HG02884 (cell line): Measurements from ENCODE around the gene VPS33B.
"Not testable (repeated sequence)": the region's sequence is repeated elsewhere in the genome, so short reads cannot be mapped to it uniquely, and the experiment has no call there.

Source experiments
- ATAC-seq: cut with Tn5 transposase; IDR thresholded peaks from one replicate; pipeline ENCODE4 v1.9.1; 2021; ENCODE audit warnings: mild to moderate bottlenecking, moderate library complexity; ENCODE audit not compliant: unreplicated experiment

VPS33B gene

GRCh38 chr15:91032919-91033803 is 10.8 kb upstream of the VPS33B start:
- ATAC-seq, result no peak

GRCh38 chr15:91031796-91032195 is 9.4 kb upstream of the VPS33B start:
- ATAC-seq, result no peak

GRCh38 chr15:91027677-91028076 is 5.3 kb upstream of the VPS33B start:
- no peak for ATAC-seq

- no peak for ATAC-seq
These were observed 1.3 kb upstream of the VPS33B start for GRCh38 chr15:91023720-91024119.

GRCh38 chr15:91022832-91023129 is 387 bp upstream of the VPS33B start:
- peak; percentile 19 for ATAC-seq

- ATAC-seq, result no peak
These were observed 799 bp downstream of the VPS33B start for GRCh38 chr15:91021516-91022074.

- no peak for ATAC-seq
These were observed 4.2 kb downstream of the VPS33B start for GRCh38 chr15:91018158-91018557.

- ATAC-seq, result no peak
These were observed 4.7 kb downstream of the VPS33B start for GRCh38 chr15:91017716-91018115.

- not testable (repeated sequence) for ATAC-seq
These were observed 8.7 kb downstream of the VPS33B start for GRCh38 chr15:91013701-91014100.

GRCh38 chr15:91007266-91007665 is 15.1 kb downstream of the VPS33B start:
- ATAC-seq, result no peak

- ATAC-seq, result no peak
These were observed 21.2 kb downstream of the VPS33B start for GRCh38 chr15:91001209-91001608.

- ATAC-seq, result no peak
These were observed 23.7 kb downstream of the VPS33B start for GRCh38 chr15:90998737-90999136.

GRCh38 chr15:90994417-90995311 is 27.7 kb downstream of the VPS33B start, which contains the start of gene PRC1:
Gene PRC1, minus strand, starts transcription at chr15:90994535. Its CDS starts 118 bp downstream, at chr15:90994417.
- peak; percentile 93 for ATAC-seq

- ATAC-seq, result peak; percentile 4
These were observed 28.4 kb downstream of the VPS33B start for GRCh38 chr15:90994059-90994416.

- no peak for ATAC-seq
These were observed 30.7 kb downstream of the VPS33B start for GRCh38 chr15:90991587-90992285.

GRCh38 chr15:90990446-90990845 is 31.9 kb downstream of the VPS33B start:
- no peak for ATAC-seq

GRCh38 chr15:90989040-90989768 is 33.2 kb downstream of the VPS33B start:
- no peak for ATAC-seq

- no peak for ATAC-seq
These were observed 34.1 kb downstream of the VPS33B start for GRCh38 chr15:90988296-90988695.

GRCh38 chr15:90987561-90988141 is 34.7 kb downstream of the VPS33B start:
- no peak for ATAC-seq
